K562 (cell line): ENCODE measurements around the gene TMED4. TPM values are rescaled to one million over a fixed set of nuclear protein-coding genes. Genes with fewer than 3 reads are reported as not detected.
A peak's percentile ranks its signal among the peaks of the same experiment; 100 is the strongest.

Experiments used
- ARID1B ChIP-seq: fragments of 450-650 bp; IDR thresholded peaks from 2 replicates; pipeline ENCODE4 v1.6.1; 2016; ENCODE audit warnings: antibody characterized with exemption, mild to moderate bottlenecking, inconsistent platforms
- BRD4 ChIP-seq: fragments of 200-600 bp; sonication (generic); IDR thresholded peaks from 2 replicates; pipeline ENCODE4 v1.6.1; 2017; ENCODE audit warnings: inconsistent platforms
- CBFA2T3 ChIP-seq: fragments of 450-650 bp; IDR thresholded peaks from 2 replicates; pipeline ENCODE4 v1.6.1; 2017
- FOXJ2 ChIP-seq: fragments of 200-800 bp; sonication (Bioruptor generic); IDR thresholded peaks from 2 replicates; pipeline ENCODE4 v1.6.1; 2016; ENCODE audit warnings: missing genetic modification characterization, missing compliant biosample characterization
- GATAD2A ChIP-seq: fragments of 450-650 bp; IDR thresholded peaks from 2 replicates; pipeline ENCODE4 v1.6.1; 2017
- GTF2A2 ChIP-seq: IDR thresholded peaks from 2 replicates; pipeline ENCODE4 v1.6.1; 2016; ENCODE audit warnings: mild to moderate bottlenecking, missing genetic modification characterization, missing compliant biosample characterization
- HDAC2 ChIP-seq: fragments of 450-650 bp; IDR thresholded peaks from 2 replicates; pipeline ENCODE4 v1.6.1; 2016; ENCODE audit warnings: mild to moderate bottlenecking
- MAFG ChIP-seq: fragments of 450-650 bp; conservative IDR thresholded peaks from 2 replicates; pipeline ENCODE4 v1.6.1; 2016; ENCODE audit warnings: missing genetic modification characterization, missing compliant biosample characterization
- NFE2L1 ChIP-seq: fragments of 450-650 bp; IDR thresholded peaks from 2 replicates; pipeline ENCODE4 v1.6.1; 2016; ENCODE audit warnings: missing genetic modification characterization, low read depth, mild to moderate bottlenecking, missing compliant biosample characterization, moderate library complexity, borderline replicate concordance
- PHTF2 ChIP-seq: fragments of 250-450 bp; sonication (Bioruptor Pico); IDR thresholded peaks from 2 replicates; pipeline ENCODE4 v1.5.0; 2021; ENCODE audit warnings: mild to moderate bottlenecking
- RFX5 ChIP-seq: IDR thresholded peaks from 2 replicates; pipeline ENCODE4 v1.6.1; 2011; ENCODE audit warnings: low read depth, mild to moderate bottlenecking, improper control_type of control experiment, low read length
- ZNF146 ChIP-seq: IDR thresholded peaks from one replicate; pipeline ENCODE4 v1.6.1; 2018; ENCODE audit warnings: missing compliant biosample characterization; ENCODE audit not compliant: unreplicated experiment
- ZNF384 ChIP-seq: IDR thresholded peaks from 2 replicates; pipeline ENCODE4 v1.6.1; 2012; ENCODE audit warnings: low read depth, low read length, improper control_type of control experiment
- polyA plus RNA-seq, 8 experiments: library from polyadenylated mRNA; depleted of rRNA in 4 of 8; stranded (reverse) in 5 of 8; unstranded in 3 of 8; fragments of >200 nt; fragmentation: Nextera tagmentation in 2 of 8; fragmentation: Illumina TruSeq in 1 of 8; extraction: Ambion mirVana in 2 of 8; extraction: Trizol in 1 of 8; gene quantifications; 2 replicates each; pipeline versions ENCODE4 v1.2.1 to v1.2.3, GENCODE V29; 2011 to 2014; ENCODE audit warnings: inconsistent platforms in 1 of 8, missing spikeins in 1 of 8
- total RNA-seq, 7 experiments: library from RNA; depleted of rRNA in 6 of 7; stranded (reverse); fragments of >200 nt in 6 of 7; fragmentation: Illumina TruSeq in 2 of 7; extraction: Trizol in 2 of 7; gene quantifications; 2 replicates each; pipeline versions ENCODE4 v1.2.1 to v1.2.3, GENCODE V29; 2011 to 2021; ENCODE audit warnings: low replicate concordance in 1 of 7
- TF ChIP-seq, protein P1 (sequence below): fragments of 250-450 bp; sonication (Bioruptor Pico); IDR thresholded peaks from 2 replicates; pipeline ENCODE4 v1.4.0; 2020
- TF ChIP-seq, protein P2 (sequence below): sonication (generic); formaldehyde crosslinking; IDR thresholded peaks from 2 replicates; pipeline ENCODE4 v1.8.1; 2023; ENCODE audit warnings: mild to moderate bottlenecking, missing genetic modification reagents, moderate library complexity
- TF ChIP-seq, protein P3 (sequence below), 3 experiments: fragments of 200-800 bp in 1 of 3; fragments of 250-450 bp in 1 of 3; fragments of 450-650 bp in 1 of 3; sonication (Bioruptor Pico) in 1 of 3; sonication (Bioruptor generic) in 1 of 3; formaldehyde crosslinking in 1 of 3; IDR thresholded peaks; 2 replicates each; pipeline versions ENCODE4 v1.6.1 to v1.8.0; 2016 to 2022; ENCODE audit warnings: mild to moderate bottlenecking in 2 of 3, missing genetic modification characterization in 2 of 3, missing compliant biosample characterization in 1 of 3, moderate library complexity in 1 of 3
- TF ChIP-seq, protein P4 (sequence below): sonication (generic); formaldehyde crosslinking; IDR thresholded peaks from 2 replicates; pipeline ENCODE4 v1.8.1; 2023; ENCODE audit warnings: mild to moderate bottlenecking, missing genetic modification reagents

TMED4 gene
- total and polyA plus RNA-seq, 9 of the 15 experiments (the other 6 are each of a cell fraction or from before 2014, with no cell fraction given): 20.3 to 64.0 (median 42.1) TPM

DNA sequence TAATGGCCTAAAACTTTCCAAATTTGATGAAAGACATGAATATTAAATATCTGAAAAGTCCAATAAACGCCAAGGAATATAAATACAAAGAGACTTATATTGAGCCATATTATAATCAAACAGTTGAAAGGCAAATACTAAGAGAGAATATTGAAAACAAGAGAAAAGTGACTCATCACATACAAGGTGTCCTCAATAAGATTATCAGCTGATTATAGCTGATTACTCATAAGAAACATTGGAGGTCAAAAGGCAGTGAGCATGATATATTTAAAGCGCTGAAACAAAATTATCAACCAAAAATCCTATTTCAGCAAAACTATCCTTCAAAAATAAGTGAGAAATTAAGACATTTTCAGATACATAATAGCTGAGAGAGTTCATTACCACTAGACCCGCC is 33.1 kb downstream of the TMED4 start (continued):
- TF ChIP-seq, protein P1, sequence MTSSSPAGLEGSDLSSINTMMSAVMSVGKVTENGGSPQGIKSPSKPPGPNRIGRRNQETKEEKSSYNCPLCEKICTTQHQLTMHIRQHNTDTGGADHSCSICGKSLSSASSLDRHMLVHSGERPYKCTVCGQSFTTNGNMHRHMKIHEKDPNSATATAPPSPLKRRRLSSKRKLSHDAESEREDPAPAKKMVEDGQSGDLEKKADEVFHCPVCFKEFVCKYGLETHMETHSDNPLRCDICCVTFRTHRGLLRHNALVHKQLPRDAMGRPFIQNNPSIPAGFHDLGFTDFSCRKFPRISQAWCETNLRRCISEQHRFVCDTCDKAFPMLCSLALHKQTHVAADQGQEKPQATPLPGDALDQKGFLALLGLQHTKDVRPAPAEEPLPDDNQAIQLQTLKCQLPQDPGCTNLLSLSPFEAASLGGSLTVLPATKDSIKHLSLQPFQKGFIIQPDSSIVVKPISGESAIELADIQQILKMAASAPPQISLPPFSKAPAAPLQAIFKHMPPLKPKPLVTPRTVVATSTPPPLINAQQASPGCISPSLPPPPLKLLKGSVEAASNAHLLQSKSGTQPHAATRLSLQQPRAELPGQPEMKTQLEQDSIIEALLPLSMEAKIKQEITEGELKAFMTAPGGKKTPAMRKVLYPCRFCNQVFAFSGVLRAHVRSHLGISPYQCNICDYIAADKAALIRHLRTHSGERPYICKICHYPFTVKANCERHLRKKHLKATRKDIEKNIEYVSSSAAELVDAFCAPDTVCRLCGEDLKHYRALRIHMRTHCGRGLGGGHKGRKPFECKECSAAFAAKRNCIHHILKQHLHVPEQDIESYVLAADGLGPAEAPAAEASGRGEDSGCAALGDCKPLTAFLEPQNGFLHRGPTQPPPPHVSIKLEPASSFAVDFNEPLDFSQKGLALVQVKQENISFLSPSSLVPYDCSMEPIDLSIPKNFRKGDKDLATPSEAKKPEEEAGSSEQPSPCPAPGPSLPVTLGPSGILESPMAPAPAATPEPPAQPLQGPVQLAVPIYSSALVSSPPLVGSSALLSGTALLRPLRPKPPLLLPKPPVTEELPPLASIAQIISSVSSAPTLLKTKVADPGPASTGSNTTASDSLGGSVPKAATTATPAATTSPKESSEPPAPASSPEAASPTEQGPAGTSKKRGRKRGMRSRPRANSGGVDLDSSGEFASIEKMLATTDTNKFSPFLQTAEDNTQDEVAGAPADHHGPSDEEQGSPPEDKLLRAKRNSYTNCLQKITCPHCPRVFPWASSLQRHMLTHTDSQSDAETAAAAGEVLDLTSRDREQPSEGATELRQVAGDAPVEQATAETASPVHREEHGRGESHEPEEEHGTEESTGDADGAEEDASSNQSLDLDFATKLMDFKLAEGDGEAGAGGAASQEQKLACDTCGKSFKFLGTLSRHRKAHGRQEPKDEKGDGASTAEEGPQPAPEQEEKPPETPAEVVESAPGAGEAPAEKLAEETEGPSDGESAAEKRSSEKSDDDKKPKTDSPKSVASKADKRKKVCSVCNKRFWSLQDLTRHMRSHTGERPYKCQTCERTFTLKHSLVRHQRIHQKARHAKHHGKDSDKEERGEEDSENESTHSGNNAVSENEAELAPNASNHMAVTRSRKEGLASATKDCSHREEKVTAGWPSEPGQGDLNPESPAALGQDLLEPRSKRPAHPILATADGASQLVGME (CRISPR knock-in tag): no peak
- TF ChIP-seq NFE2L1 (tag): no peak
- no peak for TF ChIP-seq PHTF2 (CRISPR knock-in tag)
- no peak for TF ChIP-seq RFX5
- TF ChIP-seq, protein P2, sequence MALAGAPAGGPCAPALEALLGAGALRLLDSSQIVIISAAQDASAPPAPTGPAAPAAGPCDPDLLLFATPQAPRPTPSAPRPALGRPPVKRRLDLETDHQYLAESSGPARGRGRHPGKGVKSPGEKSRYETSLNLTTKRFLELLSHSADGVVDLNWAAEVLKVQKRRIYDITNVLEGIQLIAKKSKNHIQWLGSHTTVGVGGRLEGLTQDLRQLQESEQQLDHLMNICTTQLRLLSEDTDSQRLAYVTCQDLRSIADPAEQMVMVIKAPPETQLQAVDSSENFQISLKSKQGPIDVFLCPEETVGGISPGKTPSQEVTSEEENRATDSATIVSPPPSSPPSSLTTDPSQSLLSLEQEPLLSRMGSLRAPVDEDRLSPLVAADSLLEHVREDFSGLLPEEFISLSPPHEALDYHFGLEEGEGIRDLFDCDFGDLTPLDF: no peak
- TF ChIP-seq, protein P3, sequence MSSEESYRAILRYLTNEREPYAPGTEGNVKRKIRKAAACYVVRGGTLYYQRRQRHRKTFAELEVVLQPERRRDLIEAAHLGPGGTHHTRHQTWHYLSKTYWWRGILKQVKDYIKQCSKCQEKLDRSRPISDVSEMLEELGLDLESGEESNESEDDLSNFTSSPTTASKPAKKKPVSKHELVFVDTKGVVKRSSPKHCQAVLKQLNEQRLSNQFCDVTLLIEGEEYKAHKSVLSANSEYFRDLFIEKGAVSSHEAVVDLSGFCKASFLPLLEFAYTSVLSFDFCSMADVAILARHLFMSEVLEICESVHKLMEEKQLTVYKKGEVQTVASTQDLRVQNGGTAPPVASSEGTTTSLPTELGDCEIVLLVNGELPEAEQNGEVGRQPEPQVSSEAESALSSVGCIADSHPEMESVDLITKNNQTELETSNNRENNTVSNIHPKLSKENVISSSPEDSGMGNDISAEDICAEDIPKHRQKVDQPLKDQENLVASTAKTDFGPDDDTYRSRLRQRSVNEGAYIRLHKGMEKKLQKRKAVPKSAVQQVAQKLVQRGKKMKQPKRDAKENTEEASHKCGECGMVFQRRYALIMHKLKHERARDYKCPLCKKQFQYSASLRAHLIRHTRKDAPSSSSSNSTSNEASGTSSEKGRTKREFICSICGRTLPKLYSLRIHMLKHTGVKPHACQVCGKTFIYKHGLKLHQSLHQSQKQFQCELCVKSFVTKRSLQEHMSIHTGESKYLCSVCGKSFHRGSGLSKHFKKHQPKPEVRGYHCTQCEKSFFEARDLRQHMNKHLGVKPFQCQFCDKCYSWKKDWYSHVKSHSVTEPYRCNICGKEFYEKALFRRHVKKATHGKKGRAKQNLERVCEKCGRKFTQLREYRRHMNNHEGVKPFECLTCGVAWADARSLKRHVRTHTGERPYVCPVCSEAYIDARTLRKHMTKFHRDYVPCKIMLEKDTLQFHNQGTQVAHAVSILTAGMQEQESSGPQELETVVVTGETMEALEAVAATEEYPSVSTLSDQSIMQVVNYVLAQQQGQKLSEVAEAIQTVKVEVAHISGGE (CRISPR knock-in tag; IDR thresholded peaks at IDR 0.05): no peak
- no peak for TF ChIP-seq HDAC2
- TF ChIP-seq CBFA2T3: peak; percentile 19; the same call in 1 of the 2 replicates
- TF ChIP-seq GATAD2A: no peak
- no peak for TF ChIP-seq ZNF384
- TF ChIP-seq FOXJ2 (tag): no peak
- TF ChIP-seq ARID1B: peak; percentile 28; the same call in 1 of the 2 replicates
- TF ChIP-seq, protein P4, sequence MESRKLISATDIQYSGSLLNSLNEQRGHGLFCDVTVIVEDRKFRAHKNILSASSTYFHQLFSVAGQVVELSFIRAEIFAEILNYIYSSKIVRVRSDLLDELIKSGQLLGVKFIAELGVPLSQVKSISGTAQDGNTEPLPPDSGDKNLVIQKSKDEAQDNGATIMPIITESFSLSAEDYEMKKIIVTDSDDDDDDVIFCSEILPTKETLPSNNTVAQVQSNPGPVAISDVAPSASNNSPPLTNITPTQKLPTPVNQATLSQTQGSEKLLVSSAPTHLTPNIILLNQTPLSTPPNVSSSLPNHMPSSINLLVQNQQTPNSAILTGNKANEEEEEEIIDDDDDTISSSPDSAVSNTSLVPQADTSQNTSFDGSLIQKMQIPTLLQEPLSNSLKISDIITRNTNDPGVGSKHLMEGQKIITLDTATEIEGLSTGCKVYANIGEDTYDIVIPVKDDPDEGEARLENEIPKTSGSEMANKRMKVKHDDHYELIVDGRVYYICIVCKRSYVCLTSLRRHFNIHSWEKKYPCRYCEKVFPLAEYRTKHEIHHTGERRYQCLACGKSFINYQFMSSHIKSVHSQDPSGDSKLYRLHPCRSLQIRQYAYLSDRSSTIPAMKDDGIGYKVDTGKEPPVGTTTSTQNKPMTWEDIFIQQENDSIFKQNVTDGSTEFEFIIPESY (CRISPR knock-in tag): no peak
- no peak for TF ChIP-seq BRD4
- no peak for TF ChIP-seq GTF2A2 (tag)
- TF ChIP-seq MAFG (tag): 0 out of 2 replicates have a peak, but pooled peaks have one; percentile 5
- TF ChIP-seq ZNF146 (CRISPR knock-in tag): no peak
